ENCODE measurements around the gene C18orf32.
"Not testable (repeated sequence)": the region's sequence is repeated elsewhere in the genome, so short reads cannot be mapped to it uniquely, and the experiment has no call there.

Gene C18orf32

DNA sequence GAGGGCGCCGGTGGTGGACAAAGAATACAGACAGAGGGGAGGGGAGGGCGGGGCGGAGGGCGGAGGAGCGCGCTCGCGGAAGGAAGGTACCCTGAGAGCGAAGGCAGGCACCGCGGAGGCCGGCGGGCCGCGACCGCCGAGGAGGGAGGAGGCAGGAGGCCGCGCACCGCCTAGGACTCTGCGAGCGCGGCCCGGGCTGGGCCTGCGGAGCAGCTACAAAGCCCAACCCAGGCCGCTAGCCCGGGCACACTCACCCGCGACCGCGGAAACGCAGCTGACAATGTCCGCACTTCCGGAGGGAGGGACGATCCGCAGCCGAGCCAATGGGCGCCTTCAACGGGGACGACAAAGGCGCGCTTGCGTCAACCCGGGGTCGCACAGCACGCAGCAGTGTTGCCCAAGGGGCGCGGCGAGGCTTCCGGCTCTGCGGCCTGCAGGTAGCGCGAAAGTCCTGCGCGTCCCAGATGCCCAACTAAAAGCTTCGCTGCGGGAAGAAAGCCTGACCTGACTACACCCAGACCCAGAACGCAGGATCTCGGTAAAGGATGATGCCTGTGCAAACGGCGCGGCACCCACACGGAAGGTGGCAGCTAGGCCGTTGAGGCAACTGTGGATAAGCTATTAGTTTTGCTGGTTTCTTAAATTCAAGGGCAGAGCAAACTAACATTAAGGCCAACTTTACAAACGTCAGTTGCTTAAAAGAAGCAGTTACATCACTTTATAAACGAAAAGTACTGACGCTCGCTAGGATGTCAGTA is at the start of gene C18orf32:
Gene C18orf32, minus strand, starts transcription at position 282 of the 758 bp plus-strand sequence. CDS start 3,486 bp downstream, outside the sequence.
- DNase-seq: peak; percentile 96

DNA sequence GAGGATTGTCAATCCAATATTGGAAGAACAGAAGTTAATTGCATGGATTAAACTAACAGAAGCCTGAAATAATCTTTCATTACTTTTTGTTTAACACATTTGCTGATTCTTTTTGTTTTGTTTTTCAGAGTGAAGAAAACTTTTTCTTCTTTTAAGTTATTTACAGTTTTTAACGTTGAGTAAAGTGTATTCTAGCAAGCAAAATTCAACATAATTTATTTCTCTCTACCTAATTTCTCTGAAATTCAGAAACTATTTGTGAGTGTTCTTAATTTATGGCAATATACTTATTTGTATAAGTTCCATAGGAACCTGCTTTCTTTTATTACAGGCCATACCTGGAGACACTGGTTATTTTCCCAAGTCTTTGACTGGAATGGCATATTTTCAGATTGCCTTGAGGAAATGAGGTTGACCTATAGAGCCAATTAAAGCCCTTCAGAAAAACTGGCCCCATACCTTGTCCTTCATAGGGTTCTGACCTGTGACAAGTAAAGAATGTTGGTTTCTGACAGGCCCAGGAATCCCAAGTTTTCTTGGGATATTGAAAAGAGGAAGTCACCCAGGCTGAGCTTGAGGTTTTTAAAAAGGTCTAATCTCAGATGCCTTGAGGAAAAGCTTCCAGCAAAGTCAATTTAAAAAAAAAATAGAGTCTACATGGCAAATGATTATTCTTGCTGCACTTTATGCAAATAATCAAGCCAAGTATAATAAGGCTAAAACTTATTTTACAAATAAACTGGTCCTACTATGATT is 48.0 kb upstream of the C18orf32 start:
- no peak for DNase-seq

DNA sequence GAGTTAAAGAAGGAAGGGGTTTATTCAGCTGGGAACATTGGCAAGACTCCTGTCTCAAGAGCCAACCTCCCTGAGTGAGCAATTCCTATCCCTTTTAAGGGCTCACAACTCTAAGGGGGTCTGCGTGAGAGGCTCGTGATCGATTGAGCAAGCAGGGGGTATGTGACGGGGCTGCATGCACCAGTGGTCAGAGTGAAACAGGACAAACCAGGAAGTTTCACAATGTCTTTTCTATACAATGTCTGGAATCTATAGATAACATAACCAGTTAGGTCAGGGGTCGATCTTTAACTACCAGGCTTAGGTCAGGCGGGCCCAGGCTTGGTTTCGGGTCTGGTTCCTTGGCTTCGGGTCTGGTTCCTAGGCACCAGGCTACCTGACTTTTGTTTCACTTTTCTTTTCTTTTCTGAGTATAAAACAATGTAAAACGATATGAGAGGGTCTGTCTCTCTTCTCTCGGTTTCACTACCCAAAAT is 44.7 kb upstream of the C18orf32 start:
- DNase-seq: peak; percentile 3

DNA sequence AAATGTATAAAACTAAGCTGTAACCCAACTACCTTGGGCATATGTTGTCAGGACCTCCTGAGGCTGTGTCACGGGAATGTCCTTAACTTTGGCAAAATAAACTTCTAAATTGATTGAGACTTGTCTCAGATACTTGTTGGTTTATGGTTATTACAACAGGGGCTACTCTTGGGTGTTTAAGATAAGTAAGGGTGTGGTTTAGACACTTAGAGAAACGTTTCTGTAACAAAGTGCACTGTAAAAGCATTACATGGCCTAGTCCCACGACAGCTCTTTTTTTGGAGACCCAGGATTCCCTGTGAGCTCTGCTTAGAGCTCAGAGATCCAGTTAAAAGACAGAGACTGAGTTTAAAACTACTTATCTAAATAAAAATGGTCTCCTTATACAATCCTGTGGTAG is 42.6 kb upstream of the C18orf32 start:
- DNase-seq: no peak

DNA sequence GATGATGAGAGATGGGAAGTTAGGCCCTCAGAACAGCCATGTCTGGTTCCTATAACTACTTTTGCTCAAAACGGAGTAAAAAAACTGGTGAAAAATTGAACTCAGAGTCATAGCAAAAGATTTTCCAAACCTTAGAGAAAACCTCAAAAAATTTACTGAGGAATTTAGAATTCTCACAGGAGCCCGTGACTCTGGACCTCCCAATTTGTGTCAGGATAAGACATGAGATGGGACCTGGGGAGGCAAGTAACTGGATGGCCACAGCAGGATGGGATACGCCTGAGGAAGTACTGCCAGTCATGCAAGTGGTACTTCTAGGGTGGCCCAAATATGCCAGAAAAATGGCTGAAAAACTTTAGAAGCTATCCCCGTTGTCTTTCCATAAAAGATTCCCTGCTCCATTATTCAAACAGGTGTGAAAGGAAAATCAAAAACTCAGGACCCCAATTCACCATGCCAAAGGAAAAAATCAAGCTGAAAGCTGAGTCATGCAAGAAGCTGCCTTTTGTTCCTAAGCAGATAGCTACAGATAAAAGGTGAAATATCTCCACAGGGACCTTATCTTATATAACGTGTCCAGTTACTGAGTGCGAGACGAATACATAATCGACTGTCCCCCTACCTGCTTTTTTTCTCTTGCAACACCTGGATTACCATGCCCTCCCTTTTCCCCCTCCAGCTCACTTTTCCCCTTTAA is 40.7 kb upstream of the C18orf32 start:
- no peak for DNase-seq

DNA sequence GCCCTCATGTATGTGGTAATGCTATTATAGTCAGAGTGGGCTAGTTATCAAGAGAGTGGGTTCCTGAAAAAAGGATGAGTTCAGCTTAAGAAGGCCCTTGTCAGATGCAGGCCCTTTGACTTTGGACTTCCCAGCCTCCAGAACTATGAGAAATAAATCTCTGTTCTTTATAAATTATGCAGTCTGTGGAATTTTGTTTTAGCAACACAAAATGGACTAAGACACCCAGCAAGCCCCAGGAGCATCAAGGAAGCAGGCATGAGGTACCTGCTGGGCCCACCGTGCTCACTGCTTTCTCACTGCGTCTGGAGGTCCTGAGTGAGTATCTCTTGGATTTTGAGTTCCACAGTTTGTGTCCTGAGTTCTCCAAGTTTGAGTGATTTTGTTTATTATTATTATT is 38.9 kb upstream of the C18orf32 start:
- no peak for DNase-seq

DNA sequence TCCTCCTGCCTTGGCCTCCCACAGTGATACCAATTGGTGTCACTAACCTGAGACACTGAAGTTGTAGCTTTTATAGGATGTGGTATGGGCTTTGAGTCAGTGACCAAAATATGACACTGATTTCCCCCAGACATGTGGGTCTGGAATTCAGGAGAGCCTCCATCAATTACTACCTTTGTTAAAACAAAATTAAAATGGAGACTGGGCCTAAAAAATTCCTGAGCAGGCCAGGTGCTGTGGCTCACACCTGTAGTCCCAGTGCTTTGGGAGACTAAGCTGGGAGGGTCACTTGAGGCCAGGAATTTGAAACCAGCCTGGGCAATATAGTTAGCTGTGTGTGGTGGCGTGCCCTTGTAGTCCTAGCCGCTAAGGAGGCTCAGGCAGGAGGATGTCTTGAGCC is 37.9 kb upstream of the C18orf32 start:
- no peak for DNase-seq

DNA sequence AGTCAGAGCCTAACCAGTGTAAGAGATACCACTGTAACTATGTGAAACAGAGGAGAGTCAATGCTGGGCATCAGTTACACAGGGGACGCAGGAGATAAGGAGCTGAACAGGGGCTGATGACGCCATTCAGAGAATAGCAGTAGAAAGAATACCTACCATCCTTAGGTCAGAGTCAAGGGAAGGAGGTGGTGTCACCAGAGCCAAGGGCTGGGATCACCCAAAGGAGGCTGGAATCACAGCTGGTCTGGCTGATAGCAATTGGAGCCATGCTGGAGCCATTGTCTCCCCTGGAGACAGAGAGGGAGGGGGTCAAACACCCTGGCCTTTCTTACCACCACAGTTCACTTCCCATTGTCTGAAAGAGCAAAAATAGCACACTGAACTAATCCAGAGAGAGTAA is 37.3 kb upstream of the C18orf32 start:
- DNase-seq: no peak

DNA sequence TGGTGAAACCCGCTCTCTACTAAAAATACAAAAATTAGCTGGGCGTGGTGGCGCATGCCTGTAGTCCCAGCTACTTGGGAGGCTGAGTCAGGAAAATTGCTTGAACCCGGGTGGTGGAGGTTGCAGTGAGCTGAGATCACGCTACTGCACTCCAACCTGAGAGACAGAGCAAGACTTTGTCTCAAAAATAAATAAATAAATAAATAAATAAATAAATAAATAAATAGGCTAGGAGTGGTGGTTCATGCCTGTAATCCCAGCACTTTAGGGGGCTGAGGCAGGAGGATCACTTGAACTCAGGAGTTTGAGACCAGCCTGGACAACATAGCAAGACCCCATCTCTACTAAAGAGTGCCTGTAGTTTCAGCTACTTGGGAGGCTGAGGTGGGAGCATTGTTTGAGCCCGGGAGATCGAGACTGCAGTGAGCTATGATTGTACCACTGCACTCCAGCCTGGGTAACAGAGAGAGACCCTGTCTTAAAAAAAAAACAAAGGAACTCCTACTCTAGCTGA is 36.6 kb upstream of the C18orf32 start:
- DNase-seq: not testable (repeated sequence)

DNA sequence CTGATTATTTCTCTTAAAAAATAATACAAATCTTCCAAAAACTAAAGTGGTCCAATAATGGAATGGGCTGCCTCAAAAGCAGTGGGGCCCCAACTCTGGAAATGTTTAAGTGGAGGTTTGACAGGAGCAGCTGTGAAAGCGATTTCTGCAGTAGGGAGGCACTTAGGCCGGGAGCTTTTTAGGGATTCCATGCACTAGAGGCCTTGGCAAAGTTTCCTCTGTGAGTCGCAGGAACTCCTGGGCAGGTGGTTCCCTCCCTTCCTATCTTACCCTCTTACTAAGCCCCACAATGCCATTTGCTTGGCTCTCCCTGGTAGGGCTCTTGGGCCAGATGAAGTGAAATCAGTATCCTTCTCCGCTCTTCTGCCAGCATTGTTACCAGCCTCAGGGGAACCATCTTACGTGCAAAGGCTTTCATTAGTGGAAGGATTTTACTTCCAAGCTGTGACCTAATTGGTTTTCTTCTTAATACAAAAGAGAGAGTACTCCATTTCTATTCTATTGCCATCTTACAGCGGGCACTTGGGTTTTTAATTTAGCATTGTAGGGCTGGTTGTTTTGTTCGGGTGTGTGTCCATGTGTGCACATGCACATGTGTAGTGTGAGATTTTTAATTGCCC is 34.3 kb upstream of the C18orf32 start:
- DNase-seq: no peak

DNA sequence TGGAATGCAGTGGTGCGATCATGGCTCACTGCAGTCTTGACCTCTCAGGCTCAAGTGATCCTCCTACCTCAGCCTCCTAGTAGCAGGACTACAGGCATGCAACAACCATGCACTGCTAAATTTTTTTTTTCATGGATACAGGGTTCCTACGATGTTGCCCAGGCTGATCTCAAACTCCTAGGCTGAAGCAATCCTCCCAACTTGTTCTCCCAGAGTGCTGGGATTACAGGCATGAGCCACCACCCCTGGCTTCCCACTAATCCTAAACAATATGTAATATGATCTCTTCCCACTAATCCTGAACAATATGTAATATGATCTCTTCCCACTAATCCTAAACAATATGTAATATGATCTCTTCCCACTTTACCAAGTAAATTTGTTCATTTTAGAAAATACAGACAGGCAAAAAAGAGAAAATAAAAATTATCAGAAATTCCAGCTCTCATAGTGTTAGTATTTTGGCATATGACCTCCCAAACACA is 33.7 kb upstream of the C18orf32 start:
- DNase-seq: no peak

DNA sequence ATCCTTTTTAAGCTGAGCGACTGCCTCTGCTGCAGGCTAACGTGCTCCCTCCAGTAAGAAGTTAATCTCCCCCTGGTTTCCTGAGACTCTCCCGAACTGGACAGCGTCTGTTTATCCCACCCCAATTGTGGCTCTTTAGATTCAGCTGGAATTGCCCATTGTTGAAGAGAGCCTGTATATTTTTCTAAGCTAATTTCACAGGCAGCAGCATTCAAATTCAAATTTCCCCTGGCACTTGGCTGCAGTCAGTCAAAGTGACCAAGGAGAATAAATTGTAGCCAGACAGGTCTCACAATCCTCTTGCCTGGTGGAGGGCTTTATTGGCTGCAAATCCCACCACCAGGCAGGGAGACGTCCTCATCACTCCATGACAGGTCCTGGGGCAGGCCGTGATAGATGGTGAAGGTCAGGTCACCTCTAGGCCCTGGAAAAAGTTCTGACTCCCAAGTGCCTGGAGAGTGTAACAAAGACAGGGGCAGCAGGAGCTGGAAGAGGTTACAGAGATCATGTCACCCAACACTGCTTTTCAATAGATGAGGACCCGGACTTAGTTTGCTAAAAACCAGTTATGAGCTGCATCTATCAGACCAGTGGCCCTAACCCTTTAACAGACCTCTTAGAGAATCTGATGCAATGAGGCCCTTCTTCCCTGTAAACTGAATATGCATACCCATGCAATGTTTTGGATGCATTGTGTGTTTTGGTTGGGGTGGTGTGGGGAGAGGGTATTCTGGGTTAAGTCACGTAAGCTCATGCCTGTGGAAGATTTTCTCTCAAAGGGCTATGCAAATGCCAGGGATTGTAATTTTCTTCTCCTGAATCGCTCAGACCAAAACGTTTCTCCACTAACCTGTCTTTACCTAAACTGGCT is 32.3 kb upstream of the C18orf32 start:
- no peak for DNase-seq

DNA sequence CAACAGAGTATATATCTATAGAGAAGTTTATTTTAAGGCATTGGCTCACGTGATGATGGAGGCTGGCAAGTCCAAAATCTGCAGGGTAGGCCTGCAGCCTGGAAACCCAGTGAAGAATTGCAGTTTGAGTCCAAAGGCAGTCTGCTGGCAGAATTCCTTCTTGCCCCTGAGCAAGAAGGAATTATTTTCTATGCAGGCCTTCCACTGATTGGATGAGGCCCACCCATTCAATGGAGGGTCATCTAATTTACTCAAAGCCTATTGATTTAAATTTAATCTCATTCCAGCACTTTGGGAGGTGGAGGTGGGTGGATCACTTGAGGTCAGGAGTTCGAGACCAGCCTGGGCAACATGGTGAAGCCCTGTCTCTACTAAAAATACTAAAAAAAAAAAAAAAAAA is 30.4 kb upstream of the C18orf32 start:
- DNase-seq: no peak

DNA sequence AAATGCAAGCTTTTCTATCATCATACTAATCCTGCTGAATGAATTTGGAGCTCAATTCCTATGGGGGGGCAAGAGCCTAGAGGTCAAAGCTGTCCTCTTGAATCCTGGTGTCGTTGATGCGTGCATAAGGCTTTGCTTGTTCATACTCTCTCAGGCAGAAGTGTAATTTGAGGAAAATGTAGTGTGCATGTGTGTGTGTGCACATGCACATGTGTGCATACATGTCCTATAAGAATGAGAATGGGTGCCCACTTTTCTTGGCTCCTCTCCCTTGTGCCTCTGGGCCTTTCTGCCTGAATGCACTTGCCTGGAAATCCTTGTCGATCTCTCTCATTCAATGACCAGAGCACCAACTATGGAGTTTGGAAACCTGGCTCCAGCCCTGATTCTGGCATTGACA is 28.5 kb upstream of the C18orf32 start:
- no peak for DNase-seq

DNA sequence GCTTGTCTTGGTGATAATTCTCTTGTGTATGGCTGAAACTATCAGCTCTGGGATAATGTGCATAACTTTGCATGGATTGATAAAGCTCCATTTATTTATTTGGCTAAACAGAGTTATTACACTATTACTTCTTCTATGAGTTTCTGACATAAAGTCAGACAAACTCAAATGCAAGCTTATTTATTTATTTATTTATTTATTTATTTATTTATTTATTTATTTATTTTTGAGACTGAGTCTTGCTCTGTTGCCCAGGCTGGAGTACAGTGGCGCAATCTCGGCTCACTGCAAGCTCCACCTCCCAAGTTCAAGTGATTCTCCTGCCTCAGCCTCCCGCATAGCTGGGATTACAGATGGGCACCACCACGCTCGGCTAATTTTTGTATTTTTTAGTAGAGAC is 28.0 kb upstream of the C18orf32 start:
- not testable (repeated sequence) for DNase-seq

DNA sequence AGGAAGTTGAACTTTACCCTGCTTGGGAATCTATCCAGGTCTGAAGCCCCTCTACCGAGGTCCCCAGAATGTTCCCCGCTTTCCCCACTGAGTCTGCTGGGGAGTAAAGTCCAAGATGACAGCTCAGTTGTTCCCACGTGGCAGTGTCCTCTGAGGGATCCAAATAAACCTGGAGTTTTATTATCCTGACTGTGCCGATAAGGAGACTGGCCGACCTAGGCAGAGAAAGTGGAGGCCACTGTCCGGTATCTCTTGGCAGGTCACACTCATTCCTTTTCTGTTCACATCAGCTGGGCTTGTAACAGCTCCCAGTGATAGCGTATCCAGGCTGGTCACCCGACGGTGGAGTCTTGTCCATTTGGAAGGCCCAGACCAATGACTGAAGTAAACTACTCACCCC is 27.5 kb upstream of the C18orf32 start:
- DNase-seq: no peak

DNA sequence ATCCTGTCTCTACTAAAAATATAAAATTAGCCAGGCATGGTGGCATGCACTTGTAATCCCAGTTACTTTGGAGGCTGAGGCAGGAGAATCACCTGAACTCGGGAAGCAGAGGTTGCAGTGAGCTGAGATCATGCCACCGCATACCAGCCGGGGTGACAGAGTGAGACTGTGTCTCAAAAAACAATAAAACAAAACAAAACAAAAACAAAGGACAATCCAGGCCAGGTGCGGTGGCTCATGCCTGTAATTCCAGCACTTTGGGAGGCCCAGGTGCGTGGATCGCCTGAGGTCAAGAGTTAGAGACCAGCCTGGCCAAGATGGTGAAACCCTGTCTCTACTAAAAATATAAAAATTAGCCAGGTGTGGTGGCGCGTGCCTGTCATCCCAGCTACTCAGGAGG is 25.8 kb upstream of the C18orf32 start:
- DNase-seq: not testable (repeated sequence)

DNA sequence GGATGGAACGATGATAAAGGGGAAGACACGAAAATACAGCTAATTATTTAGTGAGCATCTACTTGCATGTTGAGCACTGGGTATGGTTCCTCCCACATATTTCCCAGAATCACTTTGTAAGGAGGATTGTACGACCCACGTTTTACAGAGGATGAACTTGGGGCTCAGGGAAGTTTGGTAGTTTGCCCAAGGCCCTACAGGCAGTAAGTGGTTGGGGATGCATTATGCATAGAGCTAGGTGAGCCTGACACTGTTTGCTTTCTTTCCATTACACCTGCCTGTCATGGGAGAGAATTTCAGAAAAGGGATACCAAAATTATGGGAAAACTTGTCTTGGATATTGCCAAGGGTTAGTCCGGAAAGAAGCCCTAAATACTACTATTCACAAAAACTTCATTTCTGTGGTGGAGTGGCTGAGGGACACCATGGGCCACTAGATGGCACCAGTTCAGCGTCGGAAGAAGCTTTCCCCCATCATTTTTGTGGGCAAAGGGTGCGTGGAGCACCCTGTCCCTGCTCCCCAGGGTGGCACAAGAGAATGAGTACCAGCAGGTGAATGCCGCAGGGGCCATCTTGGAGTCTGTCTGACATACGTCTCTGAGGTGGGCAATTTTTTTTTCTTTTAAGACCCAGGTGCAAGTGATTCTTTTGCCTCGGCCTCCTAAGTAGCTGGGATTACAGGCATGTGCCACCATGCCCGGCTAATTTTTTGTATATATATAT is 23.5 kb upstream of the C18orf32 start:
- peak; percentile 20 for DNase-seq

DNA sequence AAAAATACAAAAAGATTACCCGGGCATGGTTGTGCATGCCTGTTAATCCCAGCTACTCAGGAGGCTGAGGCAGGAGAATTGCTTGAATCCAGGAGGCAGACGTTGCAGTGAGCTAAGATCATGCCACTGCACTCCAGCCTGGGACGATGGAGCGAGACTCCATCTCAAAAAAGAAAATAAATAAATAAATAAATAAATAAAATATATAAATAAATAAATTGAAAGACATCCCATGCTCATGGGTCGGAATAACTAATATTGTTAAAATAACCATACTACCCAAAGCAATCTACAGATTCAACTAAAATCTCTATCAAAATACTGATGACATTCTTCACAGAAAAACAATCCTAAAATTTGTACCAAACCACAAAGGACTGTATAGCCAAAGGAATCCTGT is 19.4 kb upstream of the C18orf32 start:
- DNase-seq: not testable (repeated sequence)

DNA sequence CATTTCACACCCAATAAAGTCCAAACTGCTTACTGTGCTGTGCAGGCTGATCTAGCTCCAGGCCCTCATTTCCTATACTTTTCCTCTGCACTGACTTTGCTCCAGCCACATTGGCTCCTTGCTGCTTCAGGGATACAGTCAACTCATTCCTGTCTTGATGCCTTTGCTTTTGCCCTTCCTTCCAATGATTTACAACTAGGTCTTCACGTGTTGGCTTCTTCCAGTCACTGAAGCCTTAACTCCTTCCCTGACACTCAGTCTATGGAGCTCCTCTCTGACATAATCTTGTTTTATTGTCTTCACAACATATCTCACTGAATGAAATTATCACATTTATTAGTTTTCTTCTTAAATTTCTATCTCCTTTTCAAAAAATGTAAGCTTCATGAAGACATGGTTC is 16.9 kb upstream of the C18orf32 start:
- no peak for DNase-seq

Data from NK-92 treated with Interleukin-12 subunit alpha and Interleukin-12 subunit beta, amount 100 ng/mL, for 24 hours (cell line).